ENCODE results near the gene WDR49.

The WDR49 gene

DNA sequence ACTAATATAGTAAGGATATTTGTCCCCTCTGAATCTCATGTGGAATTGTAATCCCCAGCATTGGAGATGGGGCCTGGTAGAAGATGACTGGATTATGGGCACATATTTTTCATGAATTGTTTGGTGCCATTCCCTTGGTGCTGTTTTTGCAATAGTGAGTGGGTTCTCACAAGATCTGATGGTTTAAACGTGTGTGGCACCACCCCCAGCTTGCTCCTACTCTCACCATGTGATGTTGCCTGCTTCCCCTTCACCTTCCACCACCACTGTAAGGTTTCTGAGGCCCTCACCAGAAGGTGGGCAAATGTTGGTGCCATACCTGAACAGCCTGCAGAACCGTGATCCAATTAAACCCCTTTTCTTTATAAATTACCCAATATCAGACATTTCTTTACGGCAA lies 151.8 kb downstream of the WDR49 start:
- H3K9ac ChIP-seq: no peak overlapping the region
- no peaks in the 10 kb centered on the region for H3K9me3 ChIP-seq
- H3K27me3 ChIP-seq: no peaks in the 10 kb centered on the region
- TF ChIP-seq Cebpa-rat (IDR thresholded peaks at IDR 0.05): no peak
- no peak overlapping the region for H3K4me3 ChIP-seq
- no peak overlapping the region for H3K27ac ChIP-seq
- no peak overlapping the region for H3K4me2 ChIP-seq
- H3K4me1 ChIP-seq: no peaks in the 10 kb centered on the region
- H4K20me1 ChIP-seq: no peaks in the 10 kb centered on the region
- no peaks in the 10 kb centered on the region for H3K36me3 ChIP-seq

GRCh38 chr3:167497903-167498302 lies 155.8 kb downstream of the WDR49 start:
- Histone ChIP-seq H3K4me1 (no peaks in the 10 kb centered on the region), H3K27me3 (no peaks in the 10 kb centered on the region), H3K4me3 (no peak overlapping the region), H3K9ac (no peak overlapping the region), H3K27ac (no peak overlapping the region), H3K9me3 (no peaks in the 10 kb centered on the region), H3K4me2 (no peak overlapping the region), H4K20me1 (no peaks in the 10 kb centered on the region), H3K36me3 (no peaks in the 10 kb centered on the region)
- TF ChIP-seq Cebpa-rat (IDR thresholded peaks at IDR 0.05): no peak

DNA sequence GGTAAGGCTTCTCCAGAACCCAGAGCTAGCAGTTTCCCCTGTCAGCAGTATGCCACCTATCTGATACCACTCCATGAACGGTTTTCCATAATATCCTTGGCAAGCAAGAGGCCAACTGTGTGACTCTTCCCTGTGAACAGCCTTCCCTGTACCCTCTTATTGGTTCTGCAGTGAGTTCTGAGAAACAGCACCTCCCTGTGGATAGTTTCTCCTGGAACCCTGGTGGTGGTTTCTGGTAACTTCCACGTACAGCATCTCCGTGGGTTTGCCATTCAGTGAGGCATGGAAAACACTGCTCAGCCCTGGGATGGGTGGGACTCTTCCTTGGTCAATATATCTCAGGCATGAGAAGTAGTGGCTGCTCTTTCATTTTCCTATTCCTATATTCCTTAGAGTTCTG lies 160.5 kb downstream of the WDR49 start:
- H3K36me3 ChIP-seq: no peaks in the 10 kb centered on the region
- H3K4me1 ChIP-seq: no peaks in the 10 kb centered on the region
- no peak for TF ChIP-seq Cebpa-rat (IDR thresholded peaks at IDR 0.05)

GRCh38 chr3:167491621-167492020 lies 162.1 kb downstream of the WDR49 start:
- Histone ChIP-seq H3K4me2 (no peak overlapping the region), H3K27me3 (no peaks in the 10 kb centered on the region), H3K4me3 (no peak overlapping the region), H4K20me1 (no peaks in the 10 kb centered on the region), H3K27ac (no peak overlapping the region), H3K9me3 (no peaks in the 10 kb centered on the region), H3K4me1 (no peaks in the 10 kb centered on the region), H3K9ac (no peak overlapping the region), H3K36me3 (no peaks in the 10 kb centered on the region)
- no peak for TF ChIP-seq Cebpa-rat (IDR thresholded peaks at IDR 0.05)

More for the DNA sequence above, 160.5 kb downstream of the WDR49 start:
- H3K27ac ChIP-seq: no peak overlapping the region
- no peak overlapping the region for H3K4me2 ChIP-seq
- H3K9me3 ChIP-seq: no peaks in the 10 kb centered on the region
- no peaks in the 10 kb centered on the region for H3K27me3 ChIP-seq
- no peak overlapping the region for H3K4me3 ChIP-seq
- no peak overlapping the region for H3K9ac ChIP-seq
- H4K20me1 ChIP-seq: no peaks in the 10 kb centered on the region

GRCh38 chr3:167489571-167489970 lies 164.2 kb downstream of the WDR49 start:
- no peak for TF ChIP-seq Cebpa-rat (IDR thresholded peaks at IDR 0.05)
- Histone ChIP-seq H4K20me1 (no peaks in the 10 kb centered on the region), H3K9ac (no peak overlapping the region), H3K4me2 (no peak overlapping the region), H3K4me1 (no peaks in the 10 kb centered on the region), H3K27ac (no peak overlapping the region), H3K27me3 (no peaks in the 10 kb centered on the region), H3K9me3 (no peaks in the 10 kb centered on the region), H3K36me3 (no peaks in the 10 kb centered on the region), H3K4me3 (no peak overlapping the region)

DNA sequence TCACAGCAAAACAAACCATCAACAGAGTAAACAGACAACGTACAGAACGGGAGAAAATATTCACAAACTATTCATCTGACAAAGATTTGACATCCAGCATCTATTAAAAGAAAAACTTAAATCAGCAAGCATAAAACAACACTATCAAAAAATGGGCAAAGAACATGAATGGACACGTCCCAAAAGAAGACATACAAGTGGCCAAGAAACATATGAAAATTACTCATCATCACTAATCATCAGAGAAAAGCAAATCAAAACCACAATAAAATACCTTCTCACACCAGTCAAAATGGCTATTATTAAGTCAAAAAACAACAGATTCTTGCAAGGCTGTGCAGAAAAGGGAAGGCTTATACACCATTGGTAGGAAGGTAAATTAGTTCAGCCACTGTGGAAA lies 166.2 kb downstream of the WDR49 start:
- Histone ChIP-seq H3K4me3 (no peak overlapping the region), H4K20me1 (no peaks in the 10 kb centered on the region)
- TF ChIP-seq Cebpa-rat (IDR thresholded peaks at IDR 0.05): no peak

GRCh38 chr3:167484551-167484950 lies 169.2 kb downstream of the WDR49 start:
- no peak for TF ChIP-seq Cebpa-rat (IDR thresholded peaks at IDR 0.05)
- no peak overlapping the region for H3K4me3 ChIP-seq
- no peaks in the 10 kb centered on the region for H3K36me3 ChIP-seq
- no peaks in the 10 kb centered on the region for H3K27me3 ChIP-seq
- H3K27ac ChIP-seq: no peak overlapping the region
- H3K4me1 ChIP-seq: no peaks in the 10 kb centered on the region
- no peak overlapping the region for H3K9ac ChIP-seq
- no peaks in the 10 kb centered on the region for H3K9me3 ChIP-seq
- H4K20me1 ChIP-seq: no peaks in the 10 kb centered on the region
- H3K4me2 ChIP-seq: no peak overlapping the region

More for the DNA sequence above, 166.2 kb downstream of the WDR49 start:
- Histone ChIP-seq H3K27ac (no peak overlapping the region), H3K9ac (no peak overlapping the region), H3K36me3 (no peaks in the 10 kb centered on the region), H3K9me3 (no peaks in the 10 kb centered on the region), H3K4me2 (no peak overlapping the region), H3K27me3 (no peaks in the 10 kb centered on the region), H3K4me1 (no peaks in the 10 kb centered on the region)

GRCh38 chr3:167483708-167484475 lies 169.8 kb downstream of the WDR49 start:
- H3K9me3 ChIP-seq: no peaks in the 10 kb centered on the region
- no peaks in the 10 kb centered on the region for H4K20me1 ChIP-seq
- TF ChIP-seq Cebpa-rat (IDR thresholded peaks at IDR 0.05): no peak
- H3K4me1 ChIP-seq: no peaks in the 10 kb centered on the region
- no peak overlapping the region for H3K4me3 ChIP-seq
- no peaks in the 10 kb centered on the region for H3K36me3 ChIP-seq
- no peaks in the 10 kb centered on the region for H3K27me3 ChIP-seq
- H3K9ac ChIP-seq: no peak overlapping the region
- H3K27ac ChIP-seq: no peak overlapping the region
- H3K4me2 ChIP-seq: no peak overlapping the region

DNA sequence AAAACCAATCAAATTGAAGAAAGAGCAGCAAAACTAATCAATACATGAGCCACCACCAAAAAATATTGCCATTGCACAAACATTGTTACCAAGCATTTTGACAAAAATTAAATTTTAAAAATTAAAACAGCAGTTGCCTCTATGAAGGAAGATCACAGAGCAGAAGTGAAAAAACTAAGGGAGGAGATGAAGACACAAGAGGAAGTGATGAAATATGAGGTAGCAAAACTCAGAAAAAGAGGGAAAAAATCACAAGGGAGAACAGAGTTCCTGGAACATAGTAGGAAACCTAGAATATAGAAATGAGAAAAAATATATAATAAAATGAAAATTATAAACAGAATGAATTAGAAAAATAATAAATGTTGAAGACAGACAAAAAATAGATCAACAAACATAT lies 172.6 kb downstream of the WDR49 start:
- H3K4me1 ChIP-seq: no peaks in the 10 kb centered on the region
- H3K4me3 ChIP-seq: no peak overlapping the region
- no peaks in the 10 kb centered on the region for H4K20me1 ChIP-seq
- no peak for TF ChIP-seq Cebpa-rat (IDR thresholded peaks at IDR 0.05)
- no peak overlapping the region for H3K9ac ChIP-seq
- H3K27ac ChIP-seq: no peak overlapping the region
- H3K27me3 ChIP-seq: no peaks in the 10 kb centered on the region
- H3K9me3 ChIP-seq: no peaks in the 10 kb centered on the region
- no peak overlapping the region for H3K4me2 ChIP-seq
- no peaks in the 10 kb centered on the region for H3K36me3 ChIP-seq

GRCh38 chr3:167480748-167481147 lies 173.0 kb downstream of the WDR49 start:
- Histone ChIP-seq H3K27me3 (no peaks in the 10 kb centered on the region), H3K4me2 (no peak overlapping the region), H3K9ac (no peak overlapping the region), H3K36me3 (no peaks in the 10 kb centered on the region), H3K27ac (no peak overlapping the region), H3K4me3 (no peak overlapping the region), H4K20me1 (no peaks in the 10 kb centered on the region), H3K4me1 (no peaks in the 10 kb centered on the region), H3K9me3 (no peaks in the 10 kb centered on the region)
- no peak for TF ChIP-seq Cebpa-rat (IDR thresholded peaks at IDR 0.05)

- Histone ChIP-seq H4K20me1 (no peaks in the 10 kb centered on the region), H3K27ac (no peak within 1 kb of the TSS), H3K4me2 (no peak within 1 kb of the TSS), H3K9me3 (no peaks in the 10 kb centered on the region), H3K4me3 (no peak within 1 kb of the TSS), H3K27me3 (no peaks in the 10 kb centered on the region), H3K4me1 (no peaks in the 10 kb centered on the region), H3K9ac (no peak within 1 kb of the TSS), H3K36me3 (no peaks in the 10 kb centered on the region)
- TF ChIP-seq Cebpa-rat (IDR thresholded peaks at IDR 0.05): no peak
These were observed 179.9 kb downstream of the WDR49 start, which contains the start of gene SERPINI2 for GRCh38 chr3:167473863-167474262. Gene SERPINI2 (minus strand): TSS chr3:167474042. CDS start chr3:167471834, 2,208 bp downstream.

All from BLaER1 (cell line).